ENCODE data around the gene MAEA.

DNA sequence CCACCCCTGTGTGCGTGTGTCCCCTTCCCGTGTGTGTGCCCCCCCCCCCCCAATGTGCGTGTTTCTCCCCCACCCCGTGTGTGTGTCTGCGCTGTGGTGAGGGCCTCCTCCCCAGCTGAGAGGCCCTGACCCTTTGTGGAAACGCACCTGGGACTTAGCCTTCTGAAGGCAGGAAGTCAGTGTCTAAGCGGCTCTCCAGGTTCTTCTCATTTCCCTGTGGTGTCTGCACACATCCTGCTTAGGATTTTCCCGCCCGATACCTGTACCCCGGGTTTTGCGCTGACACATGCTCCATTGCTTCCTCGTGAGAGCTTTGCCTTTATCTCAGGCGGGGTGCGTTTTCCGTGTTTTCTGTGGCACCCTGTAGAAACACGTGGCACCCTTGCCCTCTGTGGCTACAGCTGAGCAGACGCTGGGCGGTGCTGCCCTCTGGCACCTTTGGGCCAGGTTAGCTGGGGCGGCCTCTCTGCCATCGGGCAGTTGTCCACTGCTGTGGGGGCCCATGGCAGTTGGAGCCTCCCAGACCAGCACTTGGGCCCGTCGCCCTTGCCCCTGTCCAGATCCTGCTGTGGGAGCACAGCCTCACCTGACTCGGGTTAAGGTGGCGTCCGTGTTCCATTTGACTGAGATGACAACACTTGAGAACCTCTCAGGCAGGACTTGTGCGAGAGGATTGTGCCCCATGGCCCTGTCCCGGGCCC lies 26.3 kb downstream of the MAEA start:
- TF ChIP-seq, protein P1, sequence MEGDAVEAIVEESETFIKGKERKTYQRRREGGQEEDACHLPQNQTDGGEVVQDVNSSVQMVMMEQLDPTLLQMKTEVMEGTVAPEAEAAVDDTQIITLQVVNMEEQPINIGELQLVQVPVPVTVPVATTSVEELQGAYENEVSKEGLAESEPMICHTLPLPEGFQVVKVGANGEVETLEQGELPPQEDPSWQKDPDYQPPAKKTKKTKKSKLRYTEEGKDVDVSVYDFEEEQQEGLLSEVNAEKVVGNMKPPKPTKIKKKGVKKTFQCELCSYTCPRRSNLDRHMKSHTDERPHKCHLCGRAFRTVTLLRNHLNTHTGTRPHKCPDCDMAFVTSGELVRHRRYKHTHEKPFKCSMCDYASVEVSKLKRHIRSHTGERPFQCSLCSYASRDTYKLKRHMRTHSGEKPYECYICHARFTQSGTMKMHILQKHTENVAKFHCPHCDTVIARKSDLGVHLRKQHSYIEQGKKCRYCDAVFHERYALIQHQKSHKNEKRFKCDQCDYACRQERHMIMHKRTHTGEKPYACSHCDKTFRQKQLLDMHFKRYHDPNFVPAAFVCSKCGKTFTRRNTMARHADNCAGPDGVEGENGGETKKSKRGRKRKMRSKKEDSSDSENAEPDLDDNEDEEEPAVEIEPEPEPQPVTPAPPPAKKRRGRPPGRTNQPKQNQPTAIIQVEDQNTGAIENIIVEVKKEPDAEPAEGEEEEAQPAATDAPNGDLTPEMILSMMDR (IDR thresholded peaks at IDR 0.05; ENCODE audit: low read depth, low read length), result no peak
- TF ChIP-seq MAX (IDR thresholded peaks at IDR 0.05; ENCODE audit: low read depth, low read length) (no peak), POLR2A (IDR thresholded peaks at IDR 0.05; ENCODE audit: extremely low read depth, insufficient read length) (no peak), MYC (IDR thresholded peaks at IDR 0.05; ENCODE audit: low read depth, low read length) (no peak)

Data from NB4 (cell line).